HK-2 (cell line): ENCODE data around the gene GRIK5.
A peak's percentile ranks its signal among the peaks of the same experiment; 100 is the strongest.

Experiments
- DNase-seq: peaks from one replicate; pipeline ENCODE4 v3.0.0-alpha.2; 2018; ENCODE audit not compliant: unreplicated experiment

The GRIK5 gene

DNA sequence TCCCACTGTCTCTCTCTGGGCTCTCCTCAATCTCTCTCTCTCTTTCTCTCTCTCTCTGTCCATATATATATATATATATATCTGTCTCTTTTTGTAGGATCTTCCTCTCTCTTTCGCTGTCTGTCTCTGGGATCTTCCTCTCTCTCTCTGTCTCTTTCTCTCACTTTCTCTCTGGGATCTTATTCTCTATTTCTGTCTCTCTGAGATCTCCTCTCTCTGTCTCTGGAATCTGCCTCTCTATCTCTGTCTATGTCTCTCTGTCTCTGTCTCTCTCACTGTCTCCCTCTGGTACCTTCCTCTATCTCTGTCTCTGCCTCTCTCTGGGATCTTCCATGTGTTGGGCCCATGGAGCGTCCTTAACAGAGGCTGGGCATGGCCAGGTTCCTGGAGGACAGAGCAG lies 79.4 kb downstream of the GRIK5 start:
- DNase-seq, result no peak

DNA sequence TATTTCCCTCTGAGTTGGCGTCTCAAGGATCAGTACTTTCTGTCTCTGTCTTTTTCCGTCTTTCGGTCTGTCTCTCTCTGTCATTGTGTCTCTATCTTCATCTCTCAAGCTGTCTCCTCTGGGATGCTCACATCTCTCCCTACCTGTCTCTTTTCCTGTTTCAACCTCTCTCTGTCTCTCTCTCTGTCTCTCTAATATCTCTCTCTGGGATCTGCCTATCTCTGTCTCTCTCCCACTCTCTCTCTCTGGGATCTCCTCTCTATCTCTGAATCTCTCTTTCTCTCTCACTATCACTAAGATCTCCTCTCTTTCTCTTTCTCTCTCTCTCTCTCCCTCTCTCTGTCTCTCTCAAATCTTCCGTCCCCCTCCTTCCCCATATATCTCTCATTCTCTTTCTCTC lies 80.0 kb downstream of the GRIK5 start:
- DNase-seq, result no peak

DNA sequence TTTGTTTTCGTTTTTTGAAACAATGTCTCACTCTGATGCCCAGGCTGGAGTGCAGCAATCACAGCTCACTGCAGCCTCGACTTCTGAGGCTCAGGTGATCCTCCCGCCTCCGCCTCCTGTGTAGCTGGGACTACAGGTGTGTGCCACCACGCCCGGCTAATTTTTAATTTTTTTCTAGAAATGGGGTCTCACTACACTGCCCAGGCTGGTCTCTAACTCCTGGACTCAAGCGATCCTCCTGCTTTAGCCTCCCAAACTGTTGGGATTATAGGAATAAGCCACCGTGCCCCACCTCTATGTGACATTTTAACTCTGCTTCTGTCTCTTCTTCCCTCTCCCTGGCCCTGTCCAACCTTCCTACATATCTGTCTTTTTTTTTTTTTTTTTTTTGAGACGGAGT lies 81.1 kb downstream of the GRIK5 start:
- DNase-seq, result no peak

DNA sequence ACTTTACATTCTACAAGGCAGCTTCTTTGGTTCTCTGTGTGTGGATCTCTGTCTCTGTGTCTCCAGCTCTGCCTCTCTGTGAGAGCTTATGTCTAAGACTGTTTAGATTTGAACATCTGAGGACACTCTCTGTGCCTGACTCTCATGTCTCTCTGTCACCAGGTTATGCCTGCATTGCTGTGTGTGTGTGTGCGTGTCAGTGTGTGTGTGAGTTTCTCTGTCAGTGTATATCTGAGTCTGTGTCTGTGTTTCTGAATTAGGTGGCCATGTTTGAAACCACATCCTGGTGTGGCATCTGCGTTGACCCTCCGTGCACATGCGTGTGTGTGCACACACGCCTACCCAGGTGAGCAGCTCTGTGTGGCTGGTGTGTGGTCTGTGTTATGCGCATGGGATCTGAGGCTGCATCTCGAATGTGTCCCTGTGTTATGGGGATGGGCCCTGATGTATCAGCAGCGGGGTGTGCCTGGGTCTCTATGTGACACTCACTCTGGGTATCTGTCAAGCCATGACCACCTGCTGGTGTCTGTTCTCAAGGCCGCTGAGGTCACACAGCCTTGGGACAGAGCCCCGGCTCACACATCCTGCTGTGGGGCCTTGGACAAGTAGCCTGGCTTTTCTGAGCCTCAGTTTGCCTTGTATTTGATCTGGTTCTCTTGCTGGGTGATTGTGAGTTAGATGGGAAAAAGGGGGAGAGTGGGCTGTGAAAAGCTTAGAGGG lies 82.7 kb downstream of the GRIK5 start:
- DNase-seq, result no peak

DNA sequence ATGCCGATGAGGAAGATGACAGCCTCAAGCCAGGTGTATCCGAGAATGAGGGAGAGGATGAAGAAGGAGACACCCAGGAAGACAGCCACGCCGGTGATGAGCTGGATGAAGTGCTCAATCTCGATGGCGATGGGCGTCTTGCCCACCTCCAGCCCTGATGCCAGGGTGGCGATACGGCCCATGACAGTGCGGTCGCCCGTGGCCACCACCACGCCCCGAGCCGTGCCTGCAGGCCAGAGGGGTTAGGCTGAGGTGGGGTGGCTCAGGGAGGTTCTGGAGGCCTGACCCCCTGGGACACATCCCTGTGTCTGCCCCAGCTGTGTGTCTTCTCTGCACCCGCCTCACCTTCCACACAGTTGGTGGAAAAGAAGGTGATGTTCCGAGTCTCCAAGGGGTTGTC lies 85.0 kb downstream of the GRIK5 start:
- no peak for DNase-seq

DNA sequence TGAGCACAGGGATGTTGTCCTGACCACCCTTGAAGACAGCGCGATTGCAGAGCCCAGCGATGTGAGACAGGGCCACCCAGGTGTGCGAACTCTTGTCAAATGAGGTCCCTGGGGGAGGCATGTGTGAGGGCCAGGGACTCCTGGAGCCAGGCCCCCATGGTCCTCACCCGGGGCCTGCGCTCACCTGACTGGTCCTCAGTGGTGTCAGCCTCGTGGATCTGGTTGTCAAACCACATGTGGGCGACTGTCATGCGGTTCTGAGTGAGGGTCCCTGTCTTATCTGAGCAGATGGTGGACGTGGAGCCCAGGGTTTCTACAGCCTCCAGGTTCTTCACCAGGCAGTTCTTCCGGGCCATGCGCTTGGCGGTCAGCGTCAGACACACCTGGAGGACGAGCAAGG lies 88.3 kb downstream of the GRIK5 start:
- no peak for DNase-seq

DNA sequence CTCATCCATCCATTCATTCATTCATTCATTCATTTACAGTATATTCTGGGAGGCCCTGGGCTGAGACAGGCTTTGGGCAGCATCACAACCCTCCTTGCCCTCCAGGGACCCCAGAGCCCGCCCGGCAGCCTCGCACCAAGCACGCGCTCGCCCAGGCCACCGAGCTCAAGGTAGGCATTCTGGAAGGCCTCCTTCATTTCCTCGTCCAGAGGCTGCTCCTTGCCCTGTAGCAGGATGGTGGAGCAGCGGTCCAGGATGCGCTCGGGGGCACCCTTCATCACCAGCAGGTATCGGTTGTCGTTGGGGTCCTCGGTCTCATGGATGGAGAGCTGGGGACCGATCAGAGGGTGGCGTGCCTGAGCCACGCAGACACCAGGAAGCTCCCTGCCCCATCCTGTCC lies 91.5 kb downstream of the GRIK5 start:
- no peak for DNase-seq

DNA sequence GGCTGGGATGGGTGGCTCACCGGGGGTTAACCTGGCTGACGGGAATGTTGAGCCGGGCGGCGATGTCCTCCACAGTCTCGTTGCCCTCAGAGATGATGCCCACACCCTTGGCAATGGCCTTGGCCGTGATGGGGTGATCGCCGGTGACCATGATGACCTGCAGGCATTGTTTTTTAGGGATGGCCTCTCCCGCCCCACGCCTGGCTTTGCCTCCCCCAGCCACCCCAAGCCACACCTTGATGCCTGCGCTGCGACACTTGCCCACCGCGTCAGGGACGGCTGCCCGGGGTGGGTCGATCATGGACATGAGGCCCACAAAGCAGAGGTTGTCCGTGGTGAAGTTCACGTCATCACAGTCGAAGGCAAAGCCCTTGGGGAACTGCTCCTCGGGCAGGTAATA lies 92.1 kb downstream of the GRIK5 start:
- no peak for DNase-seq

DNA sequence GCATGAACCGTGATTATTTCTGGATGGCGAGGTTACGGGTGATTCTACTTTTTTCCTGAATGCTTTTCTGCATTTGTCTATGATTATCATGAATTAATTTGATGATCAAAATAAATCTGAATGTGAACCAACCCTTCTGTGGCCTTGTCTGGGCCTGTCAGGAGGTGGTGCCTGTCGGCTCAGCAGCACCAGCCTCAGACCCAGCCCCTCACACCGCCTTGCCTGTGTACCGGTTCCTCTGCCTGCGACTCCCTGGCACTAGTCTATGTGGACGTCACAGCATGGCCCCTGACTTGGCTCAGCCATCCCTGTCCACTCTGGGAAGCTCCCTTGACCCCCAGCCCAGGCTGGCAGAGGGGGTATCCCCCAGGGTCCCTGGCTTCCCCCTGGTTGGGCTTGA lies 95.4 kb downstream of the GRIK5 start:
- no peak for DNase-seq

DNA sequence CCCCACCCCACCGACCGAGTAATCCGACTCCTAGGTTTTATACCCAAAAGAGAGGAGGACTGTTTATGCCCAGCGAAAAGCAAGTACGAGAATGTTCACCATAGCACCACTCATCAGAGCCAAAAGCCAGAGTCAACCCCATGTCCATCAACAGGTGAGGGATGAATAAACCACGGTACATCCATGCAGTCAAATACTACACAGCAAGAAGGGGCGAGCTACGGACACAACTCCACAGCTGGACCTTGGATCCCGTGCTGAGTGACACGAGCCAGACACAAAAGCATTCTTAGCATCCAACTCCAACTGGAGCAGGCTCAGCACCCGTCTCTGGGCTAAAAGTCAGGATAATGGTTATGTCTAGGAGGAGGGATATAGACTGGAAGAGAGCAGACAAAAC lies 98.6 kb downstream of the GRIK5 start:
- DNase-seq, result no peak

DNA sequence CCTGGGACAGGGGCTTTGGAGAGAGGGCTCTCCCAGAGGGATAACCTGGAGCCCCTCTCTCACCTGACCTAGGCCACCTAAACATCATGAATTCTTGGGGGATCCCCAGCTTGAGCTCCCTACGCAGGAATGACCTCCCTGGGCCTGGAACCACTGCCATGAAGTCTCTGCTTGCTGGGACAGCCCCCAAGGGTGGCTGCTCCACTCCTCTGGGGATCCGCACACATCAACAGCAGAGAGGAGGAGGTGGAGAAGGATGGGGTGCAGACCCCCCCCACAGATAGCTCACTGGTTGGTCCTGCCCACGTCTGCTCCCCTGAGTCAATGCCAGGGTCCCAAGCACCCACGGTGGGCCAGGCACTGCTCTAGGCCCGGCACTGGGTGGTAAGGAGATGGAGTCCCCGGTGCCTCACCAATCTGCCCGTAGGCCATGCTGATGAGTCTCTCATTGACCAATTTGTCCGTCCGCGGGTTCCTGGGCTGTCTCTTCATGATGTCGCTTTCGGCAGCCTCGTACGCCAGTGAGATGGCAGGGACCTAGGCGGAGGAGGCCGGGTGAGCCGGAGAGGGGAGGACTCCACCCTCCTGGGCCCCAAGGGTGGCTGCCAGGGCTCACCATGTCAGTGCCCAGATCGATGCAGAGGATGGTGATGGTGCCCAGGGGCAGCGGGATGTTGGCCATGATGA lies 100.1 kb downstream of the GRIK5 start:
- no peak for DNase-seq

DNA sequence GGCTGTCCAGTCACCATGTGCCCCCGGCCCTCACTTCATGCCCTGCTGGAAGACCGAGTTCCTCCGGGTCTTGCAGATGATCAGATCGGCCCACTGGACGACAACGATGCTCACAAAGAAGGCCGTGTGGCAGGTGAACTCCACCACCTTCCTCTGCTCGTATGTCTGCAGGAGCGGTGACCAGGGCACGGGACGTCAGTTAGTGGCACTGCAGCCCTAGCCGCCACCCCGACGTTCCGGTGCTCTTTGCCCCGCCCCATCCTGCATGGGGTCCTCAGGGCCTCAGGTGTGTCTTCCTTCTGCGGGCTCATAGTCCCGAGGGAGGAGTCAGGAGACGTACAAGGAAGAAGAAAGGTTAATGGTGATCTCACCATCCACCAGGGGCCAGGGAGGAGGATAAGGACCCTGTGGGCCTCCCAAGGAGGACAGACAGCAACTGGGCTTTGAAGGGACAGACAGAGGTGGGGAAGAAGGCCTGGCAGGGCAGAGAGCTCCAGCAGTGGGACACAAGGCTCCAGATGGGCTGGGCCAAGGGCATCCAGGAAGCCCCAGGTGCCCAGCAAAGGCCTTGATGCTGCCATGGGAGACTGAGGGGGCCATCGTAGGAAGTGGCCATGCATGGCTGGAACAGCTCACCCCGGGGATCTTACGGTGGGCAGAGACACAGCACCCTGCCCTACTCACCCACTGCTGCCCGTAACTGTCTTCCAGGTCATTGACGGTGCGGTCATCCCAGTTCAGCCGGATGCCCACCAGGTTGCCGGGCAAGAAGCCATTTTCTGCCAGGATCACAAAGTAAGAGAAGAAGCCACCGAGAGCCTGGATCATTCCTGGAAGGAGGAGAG lies 101.0 kb downstream of the GRIK5 start:
- DNase-seq, result no peak

DNA sequence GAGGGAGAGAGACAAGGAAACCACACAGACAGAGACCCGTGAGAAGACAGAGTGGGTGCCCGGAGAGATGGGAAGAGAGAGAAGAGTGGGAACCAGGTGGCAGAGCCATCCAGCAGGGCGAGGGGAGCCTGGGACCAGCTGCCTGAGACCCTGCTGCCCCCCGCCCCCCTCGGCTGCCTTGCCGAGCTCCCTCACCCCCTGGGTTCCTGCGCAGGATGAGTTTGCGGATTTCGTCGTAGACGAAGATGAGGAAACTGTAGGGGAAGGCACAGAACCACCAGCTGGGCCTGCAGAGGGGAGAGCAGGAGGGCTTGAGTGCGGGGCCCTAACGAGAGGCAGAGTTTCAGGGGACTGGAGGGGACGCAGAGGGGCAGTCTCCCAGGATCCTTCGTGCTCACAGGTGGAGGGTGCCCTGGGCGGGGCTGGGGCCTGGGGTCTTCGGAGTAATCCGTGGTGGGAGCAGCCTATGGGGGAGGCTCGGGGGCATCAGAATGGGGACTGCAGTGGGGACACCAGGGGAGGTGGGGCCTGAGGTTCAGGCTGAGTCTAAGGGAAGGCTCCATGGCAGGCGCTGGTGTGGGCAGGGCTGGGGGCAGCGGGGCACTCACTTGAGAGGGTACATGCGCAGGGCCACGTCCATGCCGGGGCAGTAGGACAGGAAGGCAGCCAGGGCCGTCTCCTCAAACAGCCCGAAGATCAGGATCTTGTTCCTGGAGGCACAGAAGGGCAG lies 102.8 kb downstream of the GRIK5 start:
- DNase-seq, result no peak

DNA sequence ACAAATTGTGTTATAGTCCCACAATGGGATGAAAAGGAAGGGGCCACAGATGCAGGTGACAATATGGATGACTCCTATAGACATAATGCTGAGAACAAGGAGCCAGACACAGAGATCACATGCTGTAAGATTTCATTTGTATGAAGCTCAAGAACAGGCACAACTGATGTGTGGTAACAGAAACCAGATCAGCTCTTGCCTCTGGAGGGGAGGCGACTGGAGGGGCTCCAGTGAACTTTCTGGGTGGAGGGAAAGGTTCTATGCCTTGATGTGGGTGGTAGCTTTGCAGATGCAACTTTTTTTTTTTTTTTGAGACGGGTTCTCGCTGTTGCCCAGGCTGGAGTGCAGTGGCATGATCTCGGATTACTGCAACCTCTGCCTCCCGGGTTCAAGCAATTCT lies 104.9 kb downstream of the GRIK5 start:
- no peak for DNase-seq

DNA sequence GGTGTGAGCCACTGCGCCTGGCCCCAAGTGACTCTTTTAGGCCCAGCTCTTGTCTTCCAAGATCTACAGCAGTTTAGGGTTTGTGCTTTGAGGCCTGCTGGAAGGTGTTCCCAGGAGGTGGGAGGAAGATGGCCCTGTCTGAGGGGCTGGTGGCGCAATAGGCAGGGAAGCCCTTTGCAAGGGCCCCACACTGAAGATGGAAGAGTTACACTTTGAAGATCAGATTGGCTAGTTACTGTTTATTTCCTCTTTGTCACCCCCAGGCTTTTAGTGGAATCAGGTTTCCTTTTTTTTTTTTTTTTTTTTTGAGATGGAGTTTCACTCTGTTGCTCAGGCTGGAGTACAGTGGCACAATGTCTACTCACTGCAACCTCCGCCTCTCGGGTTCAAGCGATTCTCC lies 109.0 kb downstream of the GRIK5 start:
- no peak for DNase-seq

DNA sequence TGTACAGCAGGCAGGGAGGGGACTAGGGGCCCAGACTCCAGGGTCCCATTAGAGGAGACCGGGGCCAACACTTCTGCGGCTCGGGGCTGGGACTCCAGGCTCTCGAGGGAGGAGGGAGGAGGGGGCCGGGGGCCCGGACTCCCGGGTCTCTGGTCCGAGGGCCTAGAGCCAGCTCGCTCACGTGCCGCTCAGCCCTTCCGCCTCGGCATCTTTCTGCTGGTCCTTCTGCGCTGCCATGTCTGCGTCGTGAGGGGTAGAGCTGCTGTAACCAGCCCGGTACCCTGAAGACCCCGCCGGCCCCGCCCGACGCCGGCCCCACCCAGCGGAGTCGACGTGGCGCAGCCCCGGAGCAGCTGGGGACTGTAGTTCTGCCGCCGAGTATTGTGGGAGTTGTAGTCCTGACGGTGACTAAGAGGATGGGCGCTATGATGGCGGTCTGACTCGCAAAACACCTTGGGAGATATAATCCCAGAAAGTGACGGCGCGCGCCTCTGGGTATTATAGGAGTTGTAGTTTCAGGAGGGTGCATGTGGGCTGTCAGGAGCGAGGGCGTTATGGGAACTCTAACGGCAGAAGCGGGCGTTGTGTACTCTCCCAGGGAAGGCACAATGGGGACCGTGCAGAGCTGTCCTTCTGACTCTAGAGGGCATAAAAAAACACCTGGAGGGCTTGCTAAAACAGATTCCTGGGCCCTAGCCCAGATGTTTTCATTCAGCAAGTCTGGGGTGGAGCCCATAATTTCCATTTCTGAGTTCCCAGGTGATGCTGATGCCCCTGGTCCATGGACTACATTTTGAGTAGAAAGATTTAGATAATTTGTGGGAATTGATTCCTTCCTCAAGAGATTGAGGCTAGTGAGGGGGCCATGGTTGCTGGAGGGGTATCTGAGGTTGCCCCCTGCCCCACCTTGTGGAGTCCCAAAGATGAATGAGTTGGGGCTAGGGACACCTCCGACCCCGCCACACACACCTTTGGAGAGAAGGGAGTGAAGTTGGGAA lies 110.7 kb downstream of the GRIK5 start, which contains the start of gene RABAC1:
Gene RABAC1, minus strand, starts transcription at position 266 of the 998 bp plus-strand sequence. Its CDS starts 29 bp downstream, at position 237.
- peak; percentile 88 for DNase-seq

DNA sequence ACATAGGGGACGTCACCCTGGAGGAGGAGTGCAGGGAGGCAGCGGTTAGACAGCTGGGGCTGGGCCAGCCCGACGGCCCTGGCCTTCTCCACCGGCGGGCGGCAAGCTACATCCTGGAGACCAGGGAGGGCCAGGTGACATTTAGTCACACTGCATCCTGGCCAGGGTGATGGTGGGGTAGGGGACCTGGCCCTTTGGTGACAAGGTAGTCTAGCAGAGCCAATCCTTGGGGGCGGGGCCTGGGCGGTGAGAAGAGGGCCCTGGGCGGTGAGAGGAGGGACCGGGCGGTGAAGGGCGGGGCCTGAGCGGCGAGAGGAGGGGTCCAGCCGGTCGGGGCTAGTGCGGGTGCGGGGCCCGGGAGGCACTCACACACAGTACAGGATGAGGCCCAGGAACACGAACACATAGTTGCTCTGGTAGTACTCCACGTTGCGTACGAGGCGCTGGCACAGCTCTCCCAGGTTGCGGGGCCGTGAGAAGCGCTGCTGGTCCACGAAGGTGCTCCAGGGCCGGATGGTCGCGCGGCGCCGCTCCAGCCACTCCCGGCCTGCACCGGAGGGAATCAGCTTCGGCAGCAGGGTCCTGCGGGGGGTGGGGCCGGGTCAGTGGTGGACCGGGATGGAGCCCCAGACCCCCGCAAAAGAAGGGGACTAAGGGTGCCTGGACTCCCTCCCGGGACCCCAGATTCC lies 111.5 kb downstream of the GRIK5 start:
- DNase-seq, result peak; percentile 78

DNA sequence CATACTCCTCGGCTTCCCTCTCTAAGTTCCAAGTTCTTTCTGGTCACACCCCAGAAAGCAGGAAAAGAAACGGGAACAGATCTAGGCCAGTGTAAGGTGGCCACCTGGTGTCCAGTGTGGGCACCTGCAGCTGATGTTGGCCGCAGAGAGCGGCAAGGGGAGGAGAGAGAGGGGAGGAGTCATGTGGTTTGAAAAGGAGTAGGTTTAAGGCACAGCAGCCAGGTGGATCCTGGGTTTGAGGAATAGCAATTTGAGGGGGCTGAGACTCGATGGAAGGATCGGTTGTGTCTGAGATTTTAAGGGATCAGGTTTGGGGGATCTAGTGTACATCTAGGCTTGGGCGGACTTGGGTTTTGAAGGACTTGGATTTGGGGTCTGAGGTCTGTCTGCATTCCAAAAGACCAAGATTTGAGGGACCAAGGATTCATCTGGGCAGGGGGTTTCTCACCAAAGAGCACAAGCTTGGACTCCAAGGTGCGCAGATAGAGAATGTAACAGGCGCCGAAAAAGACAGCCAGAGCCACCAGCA lies 112.1 kb downstream of the GRIK5 start:
- peak; percentile 81 for DNase-seq

DNA sequence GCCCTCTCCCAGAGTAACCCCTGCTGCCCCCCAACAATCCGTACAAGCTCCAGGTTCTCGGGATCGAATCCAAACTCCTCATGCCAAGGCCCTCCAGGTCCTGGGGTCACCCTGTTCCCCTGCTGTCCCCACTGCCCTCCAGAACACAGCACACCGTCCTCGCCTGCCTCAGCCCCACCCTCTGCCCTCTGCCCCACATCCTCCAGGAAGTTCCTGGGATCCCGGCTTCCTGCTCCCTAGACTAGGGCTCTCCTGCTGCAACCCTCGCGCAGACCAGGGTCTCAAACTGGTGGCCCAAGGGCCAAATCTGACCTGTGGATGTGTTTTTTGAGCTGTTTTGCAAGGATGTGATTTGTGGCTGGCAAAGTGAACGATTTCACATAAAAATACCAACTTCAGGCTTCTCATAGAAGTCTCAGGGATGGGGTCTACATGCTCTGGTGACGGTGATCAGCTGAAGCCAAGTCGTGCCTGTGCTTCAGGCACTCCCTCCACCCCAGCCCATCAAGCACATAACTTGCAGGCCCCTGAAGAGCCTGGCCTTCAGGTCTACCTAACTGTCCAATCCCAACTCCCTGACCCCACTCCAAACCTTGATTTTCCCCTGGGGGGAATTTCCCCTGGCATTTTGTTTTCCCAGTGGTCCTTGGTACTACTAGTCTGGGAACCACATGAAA lies 112.7 kb downstream of the GRIK5 start:
- DNase-seq, result peak; percentile 17
